Progenitor cell of endocrine pancreas (in vitro differentiated cells): ENCODE results near the gene SPOCK1. TPM values are rescaled to one million over a fixed set of nuclear protein-coding genes. Genes with fewer than 3 reads are reported as not detected.

ENCODE experiments used
- DNase-seq: peaks from one replicate; pipeline ENCODE4 v3.0.0; 2021; ENCODE audit warnings: low spot score; ENCODE audit not compliant: unreplicated experiment
- H3K27ac Mint-ChIP-seq: 2 replicates; pipeline ENCODE4 v1.8.0; 2021; ENCODE audit warnings: mild to moderate bottlenecking, moderate library complexity, mixed read lengths
- H3K27me3 Mint-ChIP-seq: 2 replicates; pipeline ENCODE4 v1.8.0; 2021; ENCODE audit warnings: mixed read lengths
- H3K36me3 Mint-ChIP-seq: 2 replicates; pipeline ENCODE4 v1.8.0; 2022; ENCODE audit warnings: mixed read lengths; ENCODE audit not compliant: insufficient read depth
- H3K4me1 Mint-ChIP-seq: 2 replicates; pipeline ENCODE4 v1.8.0; 2021; ENCODE audit warnings: low read depth, mixed read lengths
- H3K4me3 Mint-ChIP-seq: 2 replicates; pipeline ENCODE4 v1.8.0; 2021; ENCODE audit warnings: low read depth, mild to moderate bottlenecking, moderate library complexity, mixed read lengths
- H3K9me3 Mint-ChIP-seq: 2 replicates; pipeline ENCODE4 v1.8.0; 2021; ENCODE audit warnings: low read depth, mixed read lengths
- CTCF ChIP-seq: fragments of 200-600 bp; sonication (generic); IDR thresholded peaks from one replicate; pipeline ENCODE4 v1.5.0; 2021; ENCODE audit warnings: antibody characterized with exemption, mild to moderate bottlenecking; ENCODE audit not compliant: unreplicated experiment
- total RNA-seq: library from RNA; stranded (reverse); gene quantifications from 2 replicates; pipeline ENCODE4 v1.2.1, GENCODE V29; 2021

Gene SPOCK1
- total RNA-seq, 1 donor from 2014 or later: 41.4 TPM

DNA sequence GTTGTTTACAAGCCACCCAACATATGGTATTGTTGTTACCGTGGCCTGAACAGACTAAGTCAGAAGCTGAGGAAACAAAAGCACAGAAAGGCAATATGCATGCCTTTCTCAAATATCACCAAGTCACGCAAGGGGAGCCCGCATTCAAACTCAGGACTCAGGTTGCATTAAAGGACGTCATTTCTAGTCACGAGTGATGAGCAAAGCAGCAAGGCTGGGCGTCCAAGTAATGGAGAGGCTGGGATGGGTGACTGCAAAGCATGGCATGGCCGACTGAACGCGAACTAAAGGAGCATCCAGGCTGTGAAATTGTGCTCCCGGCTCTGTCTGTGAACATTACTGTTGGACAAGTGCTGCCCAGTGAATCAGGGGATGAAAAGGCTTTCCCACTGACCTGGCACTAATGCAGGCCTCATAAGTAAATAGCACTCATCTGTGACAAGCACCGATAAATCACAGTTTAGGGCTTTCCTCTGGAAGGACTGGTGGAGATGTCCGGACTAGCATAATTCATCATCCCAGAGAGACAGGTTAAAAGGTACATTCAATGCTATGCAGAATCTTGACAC lies 202.8 kb downstream of the SPOCK1 start:
- H3K27me3 Mint-ChIP-seq: peaks cover 2% of the 10 kb centered on the region

DNA sequence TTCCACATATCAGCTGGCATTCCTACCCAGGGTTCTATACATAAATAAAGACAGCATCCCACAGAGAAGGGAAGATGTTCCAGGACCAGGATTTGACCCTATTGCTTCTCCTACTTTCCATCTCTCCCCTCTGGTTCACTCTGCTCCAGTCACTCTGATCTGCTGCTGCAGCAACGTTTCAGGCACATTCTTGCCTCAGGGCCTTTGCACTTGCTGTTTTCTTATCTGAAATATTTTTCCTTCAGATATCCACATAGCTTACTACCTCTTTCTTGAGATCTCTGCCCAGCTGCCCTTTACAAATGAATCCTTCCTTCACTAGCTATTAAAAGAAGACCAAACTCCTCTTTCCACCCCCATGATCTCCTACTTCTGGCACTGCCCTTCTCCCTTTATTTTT lies 204.5 kb downstream of the SPOCK1 start:
- H3K4me3 Mint-ChIP-seq: no peak overlapping the region
- H3K27ac Mint-ChIP-seq: no peak overlapping the region
- no peak for DNase-seq
- H3K4me1 Mint-ChIP-seq: no peaks in the 10 kb centered on the region
- no peaks in the 10 kb centered on the region for H3K36me3 Mint-ChIP-seq
- peaks cover 2% of the 10 kb centered on the region for H3K9me3 Mint-ChIP-seq
- peaks cover 2% of the 10 kb centered on the region for H3K27me3 Mint-ChIP-seq
- no peak for TF ChIP-seq CTCF

More for the DNA sequence above, 202.8 kb downstream of the SPOCK1 start:
- Mint-ChIP-seq H3K4me3 (no peak overlapping the region), H3K27ac (no peak overlapping the region), H3K36me3 (no peaks in the 10 kb centered on the region), H3K4me1 (no peaks in the 10 kb centered on the region), H3K9me3 (no peaks in the 10 kb centered on the region)
- TF ChIP-seq CTCF: no peak
- no peak for DNase-seq

DNA sequence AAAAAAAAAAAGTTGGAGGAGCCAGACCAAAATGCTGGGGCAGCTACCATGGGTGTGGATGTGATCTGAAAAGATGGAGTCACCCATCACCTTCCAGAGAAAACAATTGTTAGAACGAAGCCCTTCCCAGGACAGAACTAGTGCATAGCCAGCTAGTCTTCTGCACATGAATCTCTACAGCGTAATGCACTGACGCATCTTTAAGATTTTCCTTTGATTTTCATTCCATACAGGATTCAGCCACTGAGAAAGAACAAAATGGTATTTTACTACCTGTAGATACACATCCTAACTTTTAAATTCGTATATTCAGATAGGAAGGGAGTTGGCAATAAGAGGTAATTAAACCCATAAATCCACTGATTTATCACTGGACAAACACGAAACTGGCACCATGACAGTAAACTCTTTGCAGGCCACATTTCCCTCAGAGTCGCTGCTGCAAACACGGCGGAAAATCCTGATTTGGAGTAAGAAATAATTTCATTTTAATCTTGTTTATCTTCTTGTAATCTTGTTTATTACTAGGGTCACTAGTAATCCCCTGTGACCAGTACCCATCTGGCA lies 206.6 kb downstream of the SPOCK1 start:
- Mint-ChIP-seq H3K27me3 (peaks cover 5% of the 10 kb centered on the region), H3K27ac (no peak overlapping the region), H3K9me3 (peaks cover 6% of the 10 kb centered on the region), H3K36me3 (no peaks in the 10 kb centered on the region), H3K4me1 (no peaks in the 10 kb centered on the region), H3K4me3 (no peak overlapping the region)
- no peak for TF ChIP-seq CTCF
- DNase-seq: no peak

DNA sequence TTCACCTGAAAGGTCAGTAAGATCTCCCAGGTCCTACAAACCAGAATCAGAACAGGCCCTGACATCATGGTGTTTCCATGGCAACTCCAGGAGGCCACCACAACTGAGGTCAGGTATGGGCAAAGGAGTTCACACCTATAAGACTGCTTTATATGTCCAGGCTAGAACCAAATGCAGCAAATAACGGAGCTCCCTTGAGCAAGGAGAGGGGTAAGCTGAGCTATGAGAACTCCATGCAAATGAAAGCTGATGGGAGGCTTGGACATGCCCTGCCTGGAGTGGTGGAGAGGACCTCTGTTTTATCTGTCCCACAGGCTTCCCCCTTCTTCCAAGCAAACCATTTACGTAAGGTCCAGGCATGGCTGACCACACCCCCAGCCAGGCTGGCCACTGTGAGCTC lies 207.7 kb downstream of the SPOCK1 start:
- TF ChIP-seq CTCF: no peak
- Mint-ChIP-seq H3K9me3 (peaks cover 6% of the 10 kb centered on the region), H3K36me3 (no peaks in the 10 kb centered on the region), H3K4me3 (no peak overlapping the region), H3K27me3 (peaks cover 8% of the 10 kb centered on the region), H3K4me1 (no peaks in the 10 kb centered on the region), H3K27ac (no peak overlapping the region)
- no peak for DNase-seq

DNA sequence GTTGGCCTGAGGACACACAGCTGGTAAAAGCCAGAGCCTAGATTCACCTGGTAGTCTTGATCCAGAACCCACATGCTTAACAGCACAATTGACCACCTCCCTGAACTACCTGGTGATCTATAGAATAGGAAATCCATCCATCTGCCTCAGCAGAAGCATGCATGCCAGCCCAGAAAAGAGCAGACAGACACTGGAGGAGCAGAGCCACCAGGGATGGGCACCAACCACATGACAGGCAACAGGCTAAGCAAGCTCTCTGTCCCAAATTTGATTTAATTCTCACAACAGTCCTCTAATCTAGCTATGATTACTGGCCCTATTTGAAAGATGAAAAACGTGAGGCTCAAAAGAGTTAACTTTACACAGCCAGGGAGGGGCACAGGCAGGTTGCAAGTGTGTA lies 208.1 kb downstream of the SPOCK1 start:
- H3K36me3 Mint-ChIP-seq: no peaks in the 10 kb centered on the region
- H3K4me3 Mint-ChIP-seq: no peak overlapping the region
- no peak overlapping the region for H3K27ac Mint-ChIP-seq
- peaks cover 8% of the 10 kb centered on the region for H3K27me3 Mint-ChIP-seq
- no peak for TF ChIP-seq CTCF
- DNase-seq: no peak
- H3K9me3 Mint-ChIP-seq: peaks cover 6% of the 10 kb centered on the region
- H3K4me1 Mint-ChIP-seq: no peaks in the 10 kb centered on the region
